ENCODE data around the gene COPS2. TPM values are rescaled to one million over a fixed set of nuclear protein-coding genes. Genes with fewer than 3 reads are reported as not detected.

The COPS2 gene
- total RNA-seq, 1 donor from 2014 or later, result 68.2 TPM

GRCh38 chr15:49103002-49103401 is 52.4 kb downstream of the COPS2 start:
- Mint-ChIP-seq H3K36me3 (ENCODE audit: unreplicated experiment) (peaks cover 10% of the 10 kb centered on the region), H3K4me1 (ENCODE audit: unreplicated experiment) (no peaks in the 10 kb centered on the region), H3K27ac (ENCODE audit: unreplicated experiment) (no peak overlapping the region), H3K27me3 (ENCODE audit: unreplicated experiment) (no peaks in the 10 kb centered on the region), H3K9me3 (ENCODE audit: unreplicated experiment) (no peaks in the 10 kb centered on the region), H3K4me3 (ENCODE audit: unreplicated experiment) (no peak overlapping the region)
- no peak for DNase-seq (ENCODE audit: extremely low spot score, unreplicated experiment)
- no peak for TF ChIP-seq CTCF (IDR thresholded peaks at IDR 0.05)

GRCh38 chr15:49101536-49101935 is 53.9 kb downstream of the COPS2 start:
- DNase-seq (ENCODE audit: extremely low spot score, unreplicated experiment), result no peak
- Mint-ChIP-seq H3K4me1 (ENCODE audit: unreplicated experiment) (no peaks in the 10 kb centered on the region), H3K36me3 (ENCODE audit: unreplicated experiment) (peaks cover 9% of the 10 kb centered on the region), H3K9me3 (ENCODE audit: unreplicated experiment) (no peaks in the 10 kb centered on the region), H3K27ac (ENCODE audit: unreplicated experiment) (no peak overlapping the region), H3K4me3 (ENCODE audit: unreplicated experiment) (no peak overlapping the region), H3K27me3 (ENCODE audit: unreplicated experiment) (no peaks in the 10 kb centered on the region)
- TF ChIP-seq CTCF (IDR thresholded peaks at IDR 0.05), result no peak

- no peaks in the 10 kb centered on the region for H3K9me3 Mint-ChIP-seq (ENCODE audit: unreplicated experiment)
- H3K4me1 Mint-ChIP-seq (ENCODE audit: unreplicated experiment), result no peaks in the 10 kb centered on the region
- H3K4me3 Mint-ChIP-seq (ENCODE audit: unreplicated experiment), result no peak overlapping the region
- TF ChIP-seq CTCF (IDR thresholded peaks at IDR 0.05), result no peak
- H3K27me3 Mint-ChIP-seq (ENCODE audit: unreplicated experiment), result no peaks in the 10 kb centered on the region
- no peak for DNase-seq (ENCODE audit: extremely low spot score, unreplicated experiment)
- no peak overlapping the region for H3K27ac Mint-ChIP-seq (ENCODE audit: unreplicated experiment)
- peaks cover 2% of the 10 kb centered on the region for H3K36me3 Mint-ChIP-seq (ENCODE audit: unreplicated experiment)
These were observed 59.2 kb downstream of the COPS2 start for GRCh38 chr15:49096090-49096750.

- TF ChIP-seq CTCF (IDR thresholded peaks at IDR 0.05), result no peak
- no peak overlapping the region for H3K4me3 Mint-ChIP-seq (ENCODE audit: unreplicated experiment)
These were observed 60.5 kb downstream of the COPS2 start for GRCh38 chr15:49094923-49095322.

GRCh38 chr15:49093252-49094105 is 61.9 kb downstream of the COPS2 start:
- no peak for TF ChIP-seq CTCF (IDR thresholded peaks at IDR 0.05)
- no peak for DNase-seq (ENCODE audit: extremely low spot score, unreplicated experiment)
- Mint-ChIP-seq H3K4me3 (ENCODE audit: unreplicated experiment) (no peak overlapping the region), H3K9me3 (ENCODE audit: unreplicated experiment) (no peaks in the 10 kb centered on the region), H3K4me1 (ENCODE audit: unreplicated experiment) (no peaks in the 10 kb centered on the region), H3K36me3 (ENCODE audit: unreplicated experiment) (no peaks in the 10 kb centered on the region), H3K27me3 (ENCODE audit: unreplicated experiment) (no peaks in the 10 kb centered on the region), H3K27ac (ENCODE audit: unreplicated experiment) (no peak overlapping the region)

More at GRCh38 chr15:49094923-49095322, 60.5 kb downstream of the COPS2 start:
- Mint-ChIP-seq H3K36me3 (ENCODE audit: unreplicated experiment) (peaks cover 2% of the 10 kb centered on the region), H3K27me3 (ENCODE audit: unreplicated experiment) (no peaks in the 10 kb centered on the region), H3K4me1 (ENCODE audit: unreplicated experiment) (no peaks in the 10 kb centered on the region), H3K9me3 (ENCODE audit: unreplicated experiment) (no peaks in the 10 kb centered on the region), H3K27ac (ENCODE audit: unreplicated experiment) (no peak overlapping the region)
- no peak for DNase-seq (ENCODE audit: extremely low spot score, unreplicated experiment)

Measured in osteocyte (in vitro differentiated cells).